Muscle layer of colon (tissue), 2 donors: ENCODE measurements around the gene SERINC4.
"Not testable (repeated sequence)": the region's sequence is repeated elsewhere in the genome, so short reads cannot be mapped to it uniquely, and the experiment has no call there.

Source experiments
- H3K27ac ChIP-seq: one replicate; pipeline ENCODE4 v1.7.0; 2013; ENCODE audit warnings: low read depth, mild to moderate bottlenecking, low read length, moderate library complexity
- H3K27me3 ChIP-seq, 2 donors: one replicate each; pipeline ENCODE4 v1.7.0; 2013; ENCODE audit warnings: low read length in 2 of 2, mild to moderate bottlenecking in 2 of 2; ENCODE audit not compliant: insufficient read depth in 2 of 2, control insufficient read depth in 1 of 2
- H3K36me3 ChIP-seq: one replicate; pipeline ENCODE4 v1.7.0; 2013; ENCODE audit warnings: mild to moderate bottlenecking, low read length; ENCODE audit not compliant: insufficient read depth
- H3K4me1 ChIP-seq: one replicate; pipeline ENCODE4 v1.7.0; 2013; ENCODE audit warnings: mild to moderate bottlenecking, low read length; ENCODE audit not compliant: insufficient read depth
- H3K4me3 ChIP-seq, 2 donors: one replicate each; pipeline ENCODE4 v1.7.0; 2013; ENCODE audit warnings: low read length in 2 of 2, low read depth in 1 of 2, mild to moderate bottlenecking in 1 of 2, moderate library complexity in 1 of 2
- H3K9ac ChIP-seq: one replicate; pipeline ENCODE4 v1.7.0; 2013; ENCODE audit warnings: low read length
- H3K9me3 ChIP-seq: one replicate; pipeline ENCODE4 v1.7.0; 2013; ENCODE audit warnings: mild to moderate bottlenecking, low read length
- donor health status: abdominal sarcoma.
- donor health status: Adenocarcinoma of cecum.

SERINC4 gene

DNA sequence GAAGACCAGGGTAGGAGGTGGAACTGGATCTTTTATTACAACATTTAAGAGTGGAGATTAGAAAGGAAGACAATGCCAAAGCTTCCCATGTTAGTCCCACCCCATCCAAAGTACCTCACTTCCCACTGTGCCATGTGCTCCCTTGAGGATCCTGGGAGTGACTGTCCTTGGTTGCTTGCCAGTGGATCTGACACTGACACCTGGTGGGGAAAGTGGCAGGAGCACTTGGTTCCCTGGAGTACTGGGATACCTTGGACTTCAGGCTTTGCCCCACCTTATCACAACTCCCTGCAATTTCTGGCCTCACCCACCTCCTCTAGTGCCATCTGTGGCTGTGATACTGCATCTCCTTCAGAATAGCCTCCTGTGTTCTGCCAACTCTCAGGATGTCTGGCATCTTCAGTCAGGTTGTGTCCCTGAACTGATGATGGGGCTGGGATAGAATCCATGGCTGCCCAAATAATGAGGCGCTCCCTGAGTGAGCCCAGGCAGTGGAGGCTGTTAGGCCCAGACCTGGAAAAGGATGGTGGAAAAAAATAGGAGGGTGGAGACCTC is 24.5 kb downstream of the SERINC4 start:
- Histone ChIP-seq H3K27me3 (no peaks in the 10 kb centered on the region), H3K36me3 (peaks cover 25% of the 10 kb centered on the region), H3K27ac (peak overlapping the region; percentile 81), H3K4me1 (peaks cover 7% of the 10 kb centered on the region), H3K9me3 (no peaks in the 10 kb centered on the region), H3K4me3 (no peak overlapping the region), H3K9ac (no peak overlapping the region)

DNA sequence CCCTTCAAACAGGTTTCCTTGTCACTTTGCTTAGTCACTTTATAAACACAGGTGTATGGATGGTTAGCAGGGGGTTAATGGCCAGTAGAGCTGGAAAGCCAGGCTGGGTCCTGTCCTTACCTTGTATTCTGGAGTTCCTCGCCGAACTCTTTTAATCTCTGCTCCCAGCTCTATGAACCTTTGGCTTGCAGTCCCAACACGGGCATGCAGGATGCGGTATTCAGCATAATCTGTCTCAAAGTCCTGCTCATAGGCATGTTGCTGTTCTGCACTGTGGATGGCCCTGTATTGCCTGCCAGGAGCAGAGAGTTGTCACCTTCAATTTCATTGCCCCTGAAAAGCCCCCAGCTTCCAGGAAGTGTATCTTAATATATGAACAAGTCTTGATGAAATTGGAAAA is 26.0 kb downstream of the SERINC4 start:
- peaks cover 38% of the 10 kb centered on the region for H3K36me3 ChIP-seq
- no peak overlapping the region for H3K9ac ChIP-seq
- no peaks in the 10 kb centered on the region for H3K27me3 ChIP-seq
- H3K27ac ChIP-seq, result no peak overlapping the region
- peaks cover 7% of the 10 kb centered on the region for H3K4me1 ChIP-seq
- no peaks in the 10 kb centered on the region for H3K9me3 ChIP-seq
- H3K4me3 ChIP-seq, result no peak overlapping the region

DNA sequence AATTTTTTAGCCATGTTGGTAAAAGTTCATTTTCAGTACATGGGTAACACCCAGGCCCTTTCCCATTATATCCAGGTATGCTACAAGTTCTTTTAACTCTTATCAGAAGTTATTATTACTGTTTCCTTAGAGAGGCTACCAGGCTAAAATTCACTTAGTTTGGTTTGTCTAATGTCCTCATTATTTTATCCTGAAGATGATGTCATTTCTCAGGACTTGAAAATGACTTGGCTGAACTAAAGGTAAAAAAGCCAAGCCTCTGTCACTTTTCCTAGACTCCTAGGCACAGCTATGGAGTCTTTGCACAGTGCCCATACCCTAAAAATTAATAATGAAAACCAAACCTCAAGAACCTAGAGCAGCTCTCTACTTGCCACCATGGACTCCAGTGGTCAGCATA is 27.4 kb downstream of the SERINC4 start:
- H3K27me3 ChIP-seq, result no peaks in the 10 kb centered on the region
- no peaks in the 10 kb centered on the region for H3K9me3 ChIP-seq
- H3K36me3 ChIP-seq, result peaks cover 51% of the 10 kb centered on the region
- H3K4me1 ChIP-seq, result peaks cover 3% of the 10 kb centered on the region
- no peak overlapping the region for H3K4me3 ChIP-seq
- no peak overlapping the region for H3K9ac ChIP-seq
- no peak overlapping the region for H3K27ac ChIP-seq

DNA sequence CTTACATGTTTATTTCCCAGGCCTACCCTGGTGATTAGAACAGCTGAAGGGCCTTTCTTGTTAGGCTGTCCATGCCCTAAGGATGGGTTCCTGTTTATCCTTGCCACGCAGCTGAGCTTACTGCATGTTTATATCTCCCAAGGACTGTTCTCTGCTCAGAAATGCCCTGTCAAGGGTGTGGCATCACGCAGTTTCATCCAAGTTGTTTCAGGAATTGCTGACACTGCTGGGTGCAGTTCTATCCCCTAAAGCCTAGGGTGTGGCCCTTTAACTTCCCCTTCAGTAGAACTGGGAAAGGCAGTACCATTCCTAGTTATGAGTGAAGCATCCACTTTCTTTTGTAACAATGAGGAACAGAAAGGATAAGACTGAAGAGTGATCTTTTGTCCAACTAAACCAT is 28.2 kb downstream of the SERINC4 start:
- Histone ChIP-seq H3K9ac (no peak overlapping the region), H3K27ac (no peak overlapping the region), H3K9me3 (no peaks in the 10 kb centered on the region), H3K4me3 (no peak overlapping the region), H3K4me1 (no peaks in the 10 kb centered on the region), H3K36me3 (peaks cover 54% of the 10 kb centered on the region), H3K27me3 (no peaks in the 10 kb centered on the region)

DNA sequence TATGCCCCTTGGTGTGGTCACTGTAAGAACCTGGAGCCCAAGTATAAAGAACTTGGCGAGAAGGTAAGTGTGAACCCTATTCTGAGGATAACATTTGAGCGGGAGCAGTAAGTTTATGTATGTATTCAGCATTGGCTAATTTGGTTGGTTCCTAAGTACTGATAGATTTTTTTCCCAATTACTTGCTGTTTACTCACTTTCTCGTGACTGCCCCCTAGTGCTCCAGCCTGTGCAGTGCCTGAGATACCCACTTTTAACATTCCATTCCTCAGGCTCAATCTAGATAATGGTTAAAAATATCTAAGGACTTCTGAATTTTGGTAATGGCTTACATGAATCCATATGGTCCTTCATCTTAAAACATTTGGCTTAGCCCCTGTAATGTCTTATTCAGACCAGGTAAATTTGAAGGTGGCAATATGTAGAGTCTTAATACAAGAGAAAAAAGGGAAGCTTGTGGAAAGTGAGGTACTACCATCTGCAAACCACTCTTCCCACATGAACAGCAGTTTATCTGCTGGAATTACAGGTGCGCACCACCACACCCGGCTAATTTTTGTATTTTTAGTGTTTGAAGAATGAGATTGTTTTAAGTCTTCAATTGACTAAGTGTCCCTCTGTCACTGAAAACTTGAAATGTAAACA is 30.3 kb downstream of the SERINC4 start:
- Histone ChIP-seq H3K36me3 (peaks cover 69% of the 10 kb centered on the region), H3K9me3 (no peaks in the 10 kb centered on the region), H3K27me3 (no peaks in the 10 kb centered on the region), H3K9ac (no peak overlapping the region), H3K4me3 (no peak overlapping the region), H3K4me1 (no peaks in the 10 kb centered on the region), H3K27ac (no peak overlapping the region)

DNA sequence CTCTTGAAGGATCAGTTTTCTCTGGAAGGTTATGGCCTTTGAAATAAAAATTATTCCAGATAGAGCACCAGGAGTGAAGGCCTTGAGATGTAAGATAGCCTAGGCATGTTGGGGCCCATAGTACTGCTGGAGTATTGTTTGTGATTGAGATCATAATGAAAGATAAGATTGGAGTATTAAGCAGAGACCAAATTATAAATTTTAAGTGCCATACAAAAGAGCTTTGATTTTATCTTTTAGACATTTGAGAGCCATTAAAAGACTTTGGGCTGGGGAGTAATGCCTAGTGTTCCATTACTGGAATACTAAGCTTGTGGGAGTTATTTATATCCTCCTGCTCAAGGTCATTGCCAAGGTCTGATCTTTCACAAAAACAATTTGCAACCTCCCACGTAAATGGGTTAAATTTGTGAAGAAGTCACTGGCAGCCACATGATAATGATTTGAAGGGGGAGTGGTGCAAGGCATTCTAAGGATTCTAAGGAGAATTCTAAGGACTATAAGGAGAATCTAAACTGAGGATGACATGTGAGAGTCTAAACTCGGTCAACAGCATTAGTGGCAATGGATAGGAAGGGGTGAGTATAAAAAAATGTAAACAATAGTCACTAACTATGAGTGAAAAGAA is 36.1 kb downstream of the SERINC4 start:
- Histone ChIP-seq H3K27ac (no peak overlapping the region), H3K4me3 (no peak overlapping the region), H3K4me1 (no peaks in the 10 kb centered on the region), H3K9ac (no peak overlapping the region), H3K36me3 (peaks cover 61% of the 10 kb centered on the region), H3K9me3 (no peaks in the 10 kb centered on the region), H3K27me3 (no peaks in the 10 kb centered on the region)

DNA sequence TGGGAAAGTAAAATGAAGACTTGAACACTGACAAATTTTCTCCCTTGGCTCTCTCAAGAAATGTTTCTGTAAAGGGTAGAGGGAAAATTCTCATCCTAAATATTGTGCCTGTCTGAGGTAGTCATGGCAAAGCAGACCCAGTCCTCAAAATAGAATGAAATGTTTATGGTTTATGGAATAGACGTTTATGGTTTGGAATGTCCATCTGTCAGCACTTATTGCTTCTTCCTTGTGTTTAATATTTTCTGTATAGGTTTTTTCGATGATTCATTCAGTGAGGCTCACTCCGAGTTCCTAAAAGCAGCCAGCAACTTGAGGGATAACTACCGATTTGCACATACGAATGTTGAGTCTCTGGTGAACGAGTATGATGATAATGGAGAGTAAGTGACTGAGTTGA is 37.2 kb downstream of the SERINC4 start:
- Histone ChIP-seq H3K4me1 (no peaks in the 10 kb centered on the region), H3K27me3 (no peaks in the 10 kb centered on the region), H3K27ac (no peak overlapping the region), H3K4me3 (no peak overlapping the region), H3K9me3 (no peaks in the 10 kb centered on the region), H3K36me3 (peaks cover 57% of the 10 kb centered on the region), H3K9ac (no peak overlapping the region)

DNA sequence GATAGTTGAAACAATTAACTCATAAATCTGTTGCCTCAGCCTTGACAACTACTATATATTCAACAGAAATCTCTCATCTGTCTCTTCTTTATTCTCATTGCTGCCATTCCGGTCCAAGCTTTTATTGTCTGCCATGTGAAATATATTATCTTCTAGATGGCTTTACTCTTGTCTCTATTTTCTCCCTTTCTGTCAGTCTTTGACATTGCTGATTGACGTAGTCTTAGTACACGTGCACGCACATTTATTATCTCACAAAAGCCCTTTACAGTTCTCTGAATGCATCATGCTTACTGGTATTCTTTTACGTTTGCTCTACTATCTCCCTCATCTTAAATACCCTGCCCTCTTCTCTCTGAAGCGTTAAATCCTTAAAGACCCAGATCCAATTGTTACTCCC is 48.1 kb downstream of the SERINC4 start:
- no peak overlapping the region for H3K9ac ChIP-seq
- H3K4me1 ChIP-seq, result peaks cover 19% of the 10 kb centered on the region
- peaks cover 18% of the 10 kb centered on the region for H3K36me3 ChIP-seq

DNA sequence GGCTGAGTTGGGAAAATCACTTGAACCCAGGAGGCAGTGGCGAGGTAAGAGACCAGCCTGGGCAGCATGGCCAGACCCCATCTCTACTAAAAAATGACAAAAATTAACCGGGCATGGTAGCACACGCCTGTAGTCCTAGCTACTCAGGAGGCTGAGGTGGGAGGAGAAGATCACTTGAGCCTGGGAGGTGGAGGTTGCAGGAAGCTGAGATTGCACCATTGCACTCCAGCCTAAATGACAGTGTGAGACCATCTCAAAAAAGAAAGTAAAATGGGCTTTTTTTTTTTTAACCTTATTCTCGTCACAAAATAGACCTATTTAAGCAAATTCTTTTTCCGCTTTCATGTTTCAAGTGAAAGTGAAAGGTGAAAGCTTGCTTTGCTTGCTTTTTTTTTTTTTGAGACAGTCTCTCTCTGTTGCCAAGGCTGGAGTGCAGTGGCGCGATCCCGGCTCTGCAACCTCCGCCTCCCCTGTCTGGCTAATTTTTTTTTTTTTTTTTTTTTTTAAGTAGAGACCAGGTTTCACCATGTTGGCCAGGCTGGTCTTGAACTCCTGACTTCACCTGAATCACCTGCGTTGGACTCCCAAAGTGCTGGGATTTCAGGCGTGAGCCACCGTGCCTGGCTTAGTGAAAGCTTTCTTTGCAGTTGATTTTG is 50.2 kb downstream of the SERINC4 start:
- Histone ChIP-seq H3K9ac (no peak overlapping the region), H3K27me3 (no peaks in the 10 kb centered on the region), H3K4me1 (peaks cover 19% of the 10 kb centered on the region), H3K36me3 (peaks cover 9% of the 10 kb centered on the region), H3K4me3 (no peak overlapping the region), H3K9me3 (no peaks in the 10 kb centered on the region), H3K27ac (no peak overlapping the region)

More for the DNA sequence above, 48.1 kb downstream of the SERINC4 start:
- H3K4me3 ChIP-seq, result no peak overlapping the region
- H3K9me3 ChIP-seq, result no peaks in the 10 kb centered on the region
- no peaks in the 10 kb centered on the region for H3K27me3 ChIP-seq
- no peak overlapping the region for H3K27ac ChIP-seq

DNA sequence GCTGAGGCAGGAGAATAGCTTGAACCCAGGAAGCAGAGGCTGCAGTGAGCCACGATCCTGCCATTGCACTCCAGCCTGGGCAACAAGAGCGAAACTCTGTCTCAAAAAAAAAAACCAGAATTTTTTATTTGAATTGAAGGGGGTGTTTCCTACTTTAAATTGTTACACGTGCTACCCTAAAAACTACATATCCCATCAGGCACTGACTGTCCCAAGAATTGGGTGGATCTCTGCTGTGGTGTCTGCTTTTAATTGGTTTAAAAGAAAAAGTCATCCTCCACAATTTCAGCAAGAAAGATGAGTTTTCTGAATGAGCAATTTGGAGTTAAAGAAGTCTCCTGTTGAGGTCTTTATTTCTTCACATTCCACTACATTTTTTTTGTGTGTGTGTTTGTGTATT is 51.6 kb downstream of the SERINC4 start:
- H3K9ac ChIP-seq, result no peak overlapping the region
- no peak overlapping the region for H3K27ac ChIP-seq
- H3K4me3 ChIP-seq, result no peak overlapping the region

DNA sequence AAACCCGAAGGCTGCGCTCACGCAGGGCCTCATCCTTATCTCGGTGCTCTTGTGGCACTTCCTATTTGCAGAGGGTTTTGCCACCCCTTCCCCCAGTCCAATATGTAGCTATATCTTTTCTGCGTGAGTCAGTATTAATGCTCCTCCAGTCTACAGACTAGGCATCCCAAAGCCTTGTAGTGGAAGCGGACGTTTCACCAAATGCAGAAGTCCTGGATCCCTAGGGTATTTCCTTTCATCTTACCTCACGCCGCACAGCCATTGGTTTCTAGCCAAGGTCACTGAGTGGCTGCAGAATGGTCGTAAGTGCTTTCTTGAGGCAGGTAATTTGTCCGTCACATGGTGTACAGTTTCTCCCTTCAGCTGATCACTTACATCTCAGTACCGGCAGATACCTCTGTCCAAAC is 53.1 kb downstream of the SERINC4 start:
- not testable (repeated sequence) for H3K36me3 ChIP-seq, H3K27me3 ChIP-seq, H3K9me3 ChIP-seq
- H3K4me3 ChIP-seq, result peak overlapping the region; percentile 80 to 82
- H3K27ac ChIP-seq, result peak overlapping the region; percentile 93
- H3K4me1 ChIP-seq, result peaks cover 19% of the 10 kb centered on the region
- peak overlapping the region; percentile 69 for H3K9ac ChIP-seq

More for the DNA sequence above, 51.6 kb downstream of the SERINC4 start:
- Histone ChIP-seq H3K9me3 (no peaks in the 10 kb centered on the region), H3K27me3 (no peaks in the 10 kb centered on the region), H3K4me1 (peaks cover 19% of the 10 kb centered on the region), H3K36me3 (peaks cover 3% of the 10 kb centered on the region)
